NCI-H774 (cell line): ENCODE measurements around the gene OBP2A.
"Not testable (repeated sequence)": the region's sequence is repeated elsewhere in the genome, so short reads cannot be mapped to it uniquely, and the experiment has no call there.

Source experiments
- DNase-seq: peaks from one replicate; lab custom pipeline; 2025; lab: John Stamatoyannopoulos, UW

The OBP2A gene

GRCh38 chr9:135526730-135527571, 19.0 kb upstream of the OBP2A start:
- no peak for DNase-seq

- DNase-seq, result not testable (repeated sequence)
These were observed 17.0 kb upstream of the OBP2A start for GRCh38 chr9:135528842-135529435.

GRCh38 chr9:135530146-135530545, 15.8 kb upstream of the OBP2A start:
- DNase-seq, result no peak

- no peak for DNase-seq
These were observed 14.8 kb upstream of the OBP2A start for GRCh38 chr9:135531096-135531495.

GRCh38 chr9:135533113-135533512, 12.8 kb upstream of the OBP2A start:
- no peak for DNase-seq

GRCh38 chr9:135533674-135534073, 12.3 kb upstream of the OBP2A start:
- DNase-seq, result no peak

- not testable (repeated sequence) for DNase-seq
These were observed 11.7 kb upstream of the OBP2A start for GRCh38 chr9:135534192-135534711.

GRCh38 chr9:135534826-135535225, 11.1 kb upstream of the OBP2A start:
- DNase-seq, result not testable (repeated sequence)

- DNase-seq, result not testable (repeated sequence)
These were observed 10.3 kb upstream of the OBP2A start for GRCh38 chr9:135535631-135536030.

- DNase-seq, result no peak
These were observed 9.7 kb upstream of the OBP2A start for GRCh38 chr9:135536216-135536615.

GRCh38 chr9:135543262-135543894, 2.5 kb upstream of the OBP2A start:
- DNase-seq, result not testable (repeated sequence)

GRCh38 chr9:135544981-135545635, 818 bp upstream of the OBP2A start:
- DNase-seq, result no peak

GRCh38 chr9:135546792-135547617, 1.1 kb downstream of the OBP2A start:
- DNase-seq, result not testable (repeated sequence)

GRCh38 chr9:135547756-135548736, 2.1 kb downstream of the OBP2A start:
- no peak for DNase-seq

- DNase-seq, result not testable (repeated sequence)
These were observed 3.8 kb downstream of the OBP2A start for GRCh38 chr9:135549478-135550343.

- DNase-seq, result no peak
These were observed 4.5 kb downstream of the OBP2A start for GRCh38 chr9:135550344-135550918.

GRCh38 chr9:135551031-135551430, 5.1 kb downstream of the OBP2A start:
- DNase-seq, result no peak

GRCh38 chr9:135551456-135551855, 5.5 kb downstream of the OBP2A start:
- no peak for DNase-seq
